Right lobe of liver (tissue), 6 donors: ENCODE data around the gene MALAT1. TPM values are rescaled to one million over a fixed set of nuclear protein-coding genes. Genes with fewer than 3 reads are reported as not detected.

Source experiments
- ATAC-seq, 4 donors: fragments of 200-7000 bp; cut with Tn5 transposase; one replicate each; pipeline ENCODE4 v1.9.1; 2020; ENCODE audit warnings: mild to moderate bottlenecking in 4 of 4, moderate library complexity in 4 of 4
- DNase-seq, 3 donors: peaks; one replicate each; pipeline ENCODE4 v3.0.0-alpha.2; 2020
- H3K27ac ChIP-seq, 3 donors: fragments of 200-600 bp; one replicate each; pipeline ENCODE4 v1.8.0; 2022
- H3K27me3 ChIP-seq, 2 donors: fragments of 200-600 bp; one replicate each; pipeline ENCODE4 v1.8.0; 2022
- H3K36me3 ChIP-seq, 4 donors: fragments of 200-600 bp; sonication (generic) in 1 of 4; one replicate each; pipeline versions ENCODE4 v1.5.1 to v1.8.0; 2017 to 2022; ENCODE audit warnings: control low read depth in 1 of 4
- H3K4me1 ChIP-seq, 4 donors: fragments of 200-600 bp; sonication (generic) in 1 of 4; one replicate each; pipeline versions ENCODE4 v1.5.1 to v1.8.0; 2017 to 2022; ENCODE audit warnings: control low read depth in 1 of 4
- H3K4me3 ChIP-seq, 3 donors: fragments of 200-600 bp; one replicate each; pipeline ENCODE4 v1.8.0; 2022
- H3K9me3 ChIP-seq, 4 donors: fragments of 200-600 bp; sonication (generic) in 1 of 4; one replicate each; pipeline versions ENCODE4 v1.5.1 to v1.8.0; 2017 to 2022; ENCODE audit warnings: control low read depth in 1 of 4
- POLR2A ChIP-seq: fragments of 450-650 bp; IDR thresholded peaks from one replicate; pipeline ENCODE4 v1.6.1; 2017; ENCODE audit warnings: antibody characterized with exemption, mild to moderate bottlenecking
- WGBS: methylation state at CpG from one replicate; pipeline ENCODE4 v1.1.6; 2018; ENCODE audit warnings: low coverage, low lambda C conversion rate; ENCODE audit not compliant: insufficient coverage; ENCODE audit errors: missing lambda C conversion rate; 5-methylcytosine and 5-hydroxymethylcytosine counted together
- intact Hi-C, 2 donors: fragments of 100-400 bp; cut with DNase I; formaldehyde crosslinking; loops; one replicate each; pipeline versions ENCODE4 v1.11.2 to v1.14.1; 2022
- total RNA-seq, 6 experiments: library from RNA; depleted of rRNA in 2 of 6; stranded (reverse); fragments of >200 nt in 2 of 6; fragmentation: NEBNext Ultra II Directional in 3 of 6; extraction: Animal tissue kit (Norgen Biotek cat#: 25700) in 3 of 6; gene quantifications; one replicate each; pipeline versions ENCODE4 v1.1.0 to v1.2.4, GENCODE V29; 2016 to 2023
- TF ChIP-seq, protein P1 (sequence below), 4 donors: fragments of 200-600 bp in 3 of 4; fragments of 450-650 bp in 1 of 4; IDR thresholded peaks; one replicate each; pipeline versions ENCODE4 v1.5.1 to v1.8.0; 2016 to 2022; ENCODE audit warnings: antibody characterized with exemption in 4 of 4, mild to moderate bottlenecking in 2 of 4
- donor health status: DM: no; HTN: yes; CAD: no.
- donor health status: DM: no; HTN: no; CAD: no.
- donor health status: DM: no; HTN: no; CAD: no.
- donor health status: DM: no; HTN: yes; CAD: no.
- donor health status: DM: no; HTN: yes; CAD: no.

MALAT1 gene
- total RNA-seq, 6 experiments from 2014 or later, result 2,716 to 5,163 (median 3,933) TPM

DNA sequence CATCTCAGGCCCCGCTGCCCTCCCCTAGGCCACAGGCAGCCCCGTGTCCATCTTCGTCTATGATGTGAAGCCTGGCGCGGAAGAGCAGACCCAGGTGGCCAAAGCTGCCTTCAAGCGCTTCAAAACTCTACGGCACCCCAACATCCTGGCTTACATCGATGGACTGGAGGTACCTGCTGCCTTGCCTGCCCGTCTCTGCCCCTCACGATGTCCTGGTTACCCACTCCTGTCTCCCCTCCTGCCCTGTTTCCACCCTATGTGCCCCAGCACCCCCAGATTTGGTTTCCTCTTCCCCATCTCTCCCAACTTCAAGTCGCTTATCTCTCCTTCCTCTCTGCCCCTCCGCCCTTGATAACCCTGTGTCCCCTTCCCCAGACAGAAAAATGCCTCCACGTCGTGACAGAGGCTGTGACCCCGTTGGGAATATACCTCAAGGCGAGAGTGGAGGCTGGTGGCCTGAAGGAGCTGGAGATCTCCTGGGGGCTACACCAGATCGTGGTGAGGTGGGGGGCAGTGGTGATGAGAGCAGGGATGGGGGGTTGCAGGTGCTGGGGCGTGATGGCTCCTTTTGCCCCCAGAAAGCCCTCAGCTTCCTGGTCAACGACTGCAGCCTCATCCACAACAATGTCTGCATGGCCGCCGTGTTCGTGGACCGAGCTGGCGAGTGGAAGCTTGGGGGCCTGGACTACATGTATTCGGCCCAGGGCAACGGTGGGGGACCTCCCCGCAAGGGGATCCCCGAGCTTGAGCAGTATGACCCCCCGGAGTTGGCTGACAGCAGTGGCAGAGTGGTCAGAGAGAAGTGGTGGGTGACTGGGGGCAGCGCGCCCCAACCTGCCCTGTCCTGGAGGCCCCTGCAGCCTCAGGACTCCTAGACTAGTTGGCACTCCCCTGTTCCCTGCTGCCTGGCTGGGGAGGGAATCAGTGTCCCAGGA is 27.0 kb downstream of the MALAT1 start:
- ATAC-seq, result no peak

DNA sequence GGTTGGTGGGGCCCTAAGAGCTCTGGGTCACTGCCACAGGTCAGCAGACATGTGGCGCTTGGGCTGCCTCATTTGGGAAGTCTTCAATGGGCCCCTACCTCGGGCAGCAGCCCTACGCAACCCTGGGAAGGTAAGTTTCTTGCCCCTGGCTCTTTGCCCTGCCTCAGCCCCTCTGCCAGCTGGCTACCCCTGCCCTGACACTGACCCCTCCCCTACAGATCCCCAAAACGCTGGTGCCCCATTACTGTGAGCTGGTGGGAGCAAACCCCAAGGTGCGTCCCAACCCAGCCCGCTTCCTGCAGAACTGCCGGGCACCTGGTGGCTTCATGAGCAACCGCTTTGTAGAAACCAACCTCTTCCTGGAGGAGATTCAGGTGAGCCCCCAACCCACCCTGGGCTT is 27.9 kb downstream of the MALAT1 start:
- DNase-seq, result peak in 1 of 3 donors; percentile 56
- Histone ChIP-seq H3K4me3 (no peak overlapping the region), H3K27ac (no peak overlapping the region), H3K4me1 (peaks cover 0 to 72% (median 25%) of the 10 kb centered on the region in 4 donors), H3K27me3 (no peaks in the 10 kb centered on the region), H3K9me3 (no peaks in the 10 kb centered on the region), H3K36me3 (peaks cover 0 to 20% (median 7%) of the 10 kb centered on the region in 4 donors)
- intact Hi-C loops, result no loop called here
- TF ChIP-seq, protein P1, sequence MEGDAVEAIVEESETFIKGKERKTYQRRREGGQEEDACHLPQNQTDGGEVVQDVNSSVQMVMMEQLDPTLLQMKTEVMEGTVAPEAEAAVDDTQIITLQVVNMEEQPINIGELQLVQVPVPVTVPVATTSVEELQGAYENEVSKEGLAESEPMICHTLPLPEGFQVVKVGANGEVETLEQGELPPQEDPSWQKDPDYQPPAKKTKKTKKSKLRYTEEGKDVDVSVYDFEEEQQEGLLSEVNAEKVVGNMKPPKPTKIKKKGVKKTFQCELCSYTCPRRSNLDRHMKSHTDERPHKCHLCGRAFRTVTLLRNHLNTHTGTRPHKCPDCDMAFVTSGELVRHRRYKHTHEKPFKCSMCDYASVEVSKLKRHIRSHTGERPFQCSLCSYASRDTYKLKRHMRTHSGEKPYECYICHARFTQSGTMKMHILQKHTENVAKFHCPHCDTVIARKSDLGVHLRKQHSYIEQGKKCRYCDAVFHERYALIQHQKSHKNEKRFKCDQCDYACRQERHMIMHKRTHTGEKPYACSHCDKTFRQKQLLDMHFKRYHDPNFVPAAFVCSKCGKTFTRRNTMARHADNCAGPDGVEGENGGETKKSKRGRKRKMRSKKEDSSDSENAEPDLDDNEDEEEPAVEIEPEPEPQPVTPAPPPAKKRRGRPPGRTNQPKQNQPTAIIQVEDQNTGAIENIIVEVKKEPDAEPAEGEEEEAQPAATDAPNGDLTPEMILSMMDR (IDR thresholded peaks at IDR 0.05), result no peak
- TF ChIP-seq POLR2A, result no peak
- no peak for ATAC-seq
- 60% methylated on average over 1 of the region's 8 CpGs for WGBS

More for the DNA sequence above, 27.0 kb downstream of the MALAT1 start:
- peaks cover 0 to 64% (median 23%) of the 10 kb centered on the region in 4 donors for H3K4me1 ChIP-seq
- WGBS, result 23% methylated on average over 13 of the region's 31 CpGs
- H3K36me3 ChIP-seq, result peaks cover 0 to 13% (median 5%) of the 10 kb centered on the region in 4 donors
- TF ChIP-seq POLR2A, result no peak
- TF ChIP-seq, protein P1 (IDR thresholded peaks at IDR 0.05), result no peak
- peak in 1 of 3 donors; percentile 59 for DNase-seq
- peak overlapping the region; percentile 99 to 100 (median 100) for H3K4me3 ChIP-seq
- H3K27me3 ChIP-seq, result no peaks in the 10 kb centered on the region
- no peaks in the 10 kb centered on the region for H3K9me3 ChIP-seq
- H3K27ac ChIP-seq, result peak overlapping the region; percentile 79 to 94 (median 86)
- intact Hi-C loops, result no loop called here

DNA sequence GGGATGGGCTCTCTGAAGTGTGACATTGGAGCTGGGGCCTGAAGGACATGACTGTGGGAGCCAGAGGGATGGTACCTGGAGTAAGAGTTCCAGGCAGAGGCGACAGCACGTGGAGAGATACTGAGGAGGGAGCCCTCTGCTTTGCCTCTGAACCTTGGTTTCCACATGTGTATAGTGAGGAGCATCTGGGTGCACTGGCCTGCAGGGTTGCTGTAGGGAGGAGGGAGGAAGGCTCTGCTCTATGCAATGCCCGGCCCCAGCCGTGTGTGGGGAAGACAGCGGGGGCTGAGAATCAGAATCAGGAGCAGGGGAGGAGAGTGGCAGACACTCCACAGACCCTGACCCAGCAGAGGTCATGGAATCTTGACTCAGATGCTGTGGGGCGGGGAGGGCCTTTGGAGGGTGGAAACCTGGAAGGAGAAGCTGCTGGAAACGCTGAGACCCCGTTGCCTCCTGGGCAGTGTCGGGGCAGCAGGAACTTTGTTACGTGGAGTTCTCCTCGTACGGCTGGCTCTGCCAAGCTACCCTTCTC is 30.0 kb downstream of the MALAT1 start:
- Histone ChIP-seq H3K4me3 (no peak overlapping the region), H3K9me3 (no peaks in the 10 kb centered on the region), H3K27ac (no peak overlapping the region), H3K4me1 (peaks cover 0 to 64% (median 26%) of the 10 kb centered on the region in 4 donors), H3K36me3 (peaks cover 0 to 30% (median 14%) of the 10 kb centered on the region in 4 donors), H3K27me3 (no peaks in the 10 kb centered on the region)
- 50% methylated on average over 2 of the region's 12 CpGs for WGBS
- intact Hi-C loops, result no loop called here
- TF ChIP-seq POLR2A, result no peak
- TF ChIP-seq, protein P1 (IDR thresholded peaks at IDR 0.05), result no peak
- no peak for DNase-seq
- no peak for ATAC-seq

DNA sequence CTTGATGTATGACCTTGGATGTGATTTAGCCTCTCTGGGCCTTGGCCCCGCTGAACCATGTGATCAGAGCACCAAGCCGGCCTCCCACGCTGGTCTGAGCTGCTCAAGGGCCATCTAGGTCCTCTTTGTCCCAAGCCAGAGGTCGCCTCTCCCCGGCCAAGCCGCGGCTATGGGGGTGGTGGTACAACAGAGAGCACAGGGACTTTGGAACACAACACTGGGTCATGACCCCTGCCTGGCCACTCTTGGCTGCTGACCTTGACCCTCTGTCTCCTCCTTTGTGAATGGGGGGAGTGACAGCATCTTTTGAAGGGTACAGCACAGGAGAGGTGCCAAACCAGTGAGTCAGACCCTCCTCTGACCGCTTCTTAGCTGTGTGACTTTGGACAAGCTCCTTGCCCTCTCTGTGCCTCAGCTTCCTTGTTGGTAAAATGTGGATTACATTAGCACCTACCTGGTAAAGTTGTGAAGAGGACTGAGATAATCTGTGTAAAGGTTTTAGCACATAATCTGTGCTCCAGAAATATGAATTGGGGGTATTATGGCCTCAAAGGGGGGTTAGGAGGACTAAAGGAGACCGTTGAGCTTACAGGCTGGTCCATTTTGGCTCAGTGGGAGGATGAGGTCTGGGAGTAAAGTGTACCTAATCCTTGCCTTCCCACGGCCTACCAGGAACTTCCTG is 30.8 kb downstream of the MALAT1 start:
- WGBS, result 58% methylated on average over 2 of the region's 10 CpGs
- H3K9me3 ChIP-seq, result no peaks in the 10 kb centered on the region
- intact Hi-C loops, result no loop called here
- no peak overlapping the region for H3K4me3 ChIP-seq
- peak; percentile 28 to 63 (median 51) for ATAC-seq
- no peaks in the 10 kb centered on the region for H3K27me3 ChIP-seq
- no peak overlapping the region for H3K27ac ChIP-seq
- peak; percentile 62 to 88 (median 81) for DNase-seq
- peaks cover 0 to 57% (median 26%) of the 10 kb centered on the region in 4 donors for H3K4me1 ChIP-seq
- peaks cover 0 to 30% (median 14%) of the 10 kb centered on the region in 4 donors for H3K36me3 ChIP-seq
- TF ChIP-seq POLR2A, result no peak
- TF ChIP-seq, protein P1 (IDR thresholded peaks at IDR 0.05), result no peak
